IPS-20b (cell line): ENCODE results near the gene ZZZ3.

Source experiments
- H3K27ac ChIP-seq: one replicate; pipeline ENCODE4 v1.5.1; 2013; ENCODE audit warnings: low read length
- H3K27me3 ChIP-seq: 2 replicates; pipeline ENCODE4 v1.6.1; 2013; ENCODE audit warnings: mild to moderate bottlenecking, low read length, inconsistent platforms; ENCODE audit not compliant: insufficient read depth
- H3K36me3 ChIP-seq: 2 replicates; pipeline ENCODE4 v1.6.1; 2013; ENCODE audit warnings: low read depth, mild to moderate bottlenecking, inconsistent platforms, low read length, moderate library complexity; ENCODE audit not compliant: insufficient read depth
- H3K4me1 ChIP-seq: 2 replicates; pipeline ENCODE4 v1.6.1; 2013; ENCODE audit warnings: mild to moderate bottlenecking, control low read depth, inconsistent platforms, low read length, moderate library complexity; ENCODE audit not compliant: insufficient read depth
- H3K4me3 ChIP-seq: 2 replicates; pipeline ENCODE4 v1.5.1; 2013; ENCODE audit warnings: mild to moderate bottlenecking, low read length, inconsistent platforms
- H3K9ac ChIP-seq: 2 replicates; pipeline ENCODE4 v1.6.1; 2013; ENCODE audit warnings: low read depth, mild to moderate bottlenecking, inconsistent platforms, low read length, moderate library complexity
- H3K9me3 ChIP-seq: 2 replicates; pipeline ENCODE4 v1.6.1; 2013; ENCODE audit warnings: mild to moderate bottlenecking, low read depth, low read length, inconsistent platforms; ENCODE audit not compliant: insufficient read depth

Gene ZZZ3

DNA sequence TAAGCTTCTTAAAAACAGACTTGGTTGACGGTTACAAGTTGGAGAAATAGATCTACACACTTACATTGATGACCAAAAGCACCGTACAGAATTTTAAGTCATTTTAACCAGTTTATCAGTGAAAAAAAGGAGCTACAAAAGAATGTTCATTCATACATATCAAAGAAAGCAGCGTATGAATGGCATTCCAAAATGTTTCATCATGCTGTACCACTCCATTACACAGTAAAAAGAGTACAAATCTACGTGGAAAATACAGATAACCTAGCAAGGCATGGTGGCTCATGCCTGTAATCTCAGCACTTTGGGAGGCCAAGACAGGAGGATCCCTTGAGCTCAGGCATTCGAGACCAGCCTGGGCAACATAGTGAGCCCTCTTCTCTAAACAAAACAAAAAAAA is 40.3 kb downstream of the ZZZ3 start:
- no peaks in the 10 kb centered on the region for H3K27me3 ChIP-seq
- peaks cover 13% of the 10 kb centered on the region for H3K36me3 ChIP-seq
- no peak overlapping the region for H3K9ac ChIP-seq
- no peaks in the 10 kb centered on the region for H3K4me1 ChIP-seq
- H3K9me3 ChIP-seq: no peaks in the 10 kb centered on the region
- no peak overlapping the region for H3K27ac ChIP-seq
- no peak overlapping the region for H3K4me3 ChIP-seq

DNA sequence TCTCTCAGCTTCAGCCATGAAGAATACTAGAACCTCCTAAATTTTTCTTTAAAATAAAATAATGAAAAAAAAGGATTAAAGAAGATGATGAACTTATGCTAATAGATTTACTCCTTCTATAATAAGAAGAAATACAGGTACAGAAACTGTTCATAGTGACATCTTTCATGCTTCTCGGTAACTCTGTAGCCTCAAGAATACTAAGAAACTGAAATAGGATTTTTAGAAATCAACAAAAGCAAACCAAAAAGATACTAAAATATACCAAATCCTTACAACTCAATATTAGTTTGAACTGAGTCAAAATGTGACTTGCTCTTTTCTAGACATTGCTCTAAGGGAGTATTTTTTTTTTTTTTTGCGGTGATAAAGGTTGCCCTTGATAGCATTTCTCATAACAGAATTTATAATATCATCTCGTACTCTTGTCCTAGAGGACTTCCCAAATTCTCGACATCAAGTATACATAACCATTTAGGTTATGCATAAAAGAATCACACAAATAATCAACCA is 42.8 kb downstream of the ZZZ3 start:
- Histone ChIP-seq H3K9me3 (no peaks in the 10 kb centered on the region), H3K36me3 (peaks cover 6% of the 10 kb centered on the region), H3K9ac (no peak overlapping the region), H3K27me3 (no peaks in the 10 kb centered on the region), H3K4me3 (no peak overlapping the region), H3K4me1 (peaks cover 4% of the 10 kb centered on the region; the same call in 1 of the 2 replicates), H3K27ac (no peak overlapping the region)

DNA sequence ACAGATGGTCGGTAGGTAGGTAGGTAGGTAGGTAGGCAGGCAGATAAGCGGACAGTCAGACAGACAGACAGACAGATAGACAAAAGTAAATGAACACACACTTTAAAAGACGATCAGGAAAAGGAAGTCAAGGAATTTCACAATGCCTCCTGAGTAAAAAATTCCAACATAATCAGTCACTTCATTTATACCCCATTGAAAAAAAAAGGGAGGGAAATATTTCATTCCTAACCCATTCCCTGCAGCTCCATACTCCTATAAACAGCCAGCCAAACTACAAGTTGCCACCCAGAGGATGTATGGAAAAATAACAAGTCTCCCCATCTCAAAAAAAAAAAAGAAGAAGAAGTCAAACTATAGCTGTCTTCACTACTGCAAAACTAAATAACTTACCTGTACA is 43.4 kb downstream of the ZZZ3 start:
- H3K27ac ChIP-seq: no peak overlapping the region

DNA sequence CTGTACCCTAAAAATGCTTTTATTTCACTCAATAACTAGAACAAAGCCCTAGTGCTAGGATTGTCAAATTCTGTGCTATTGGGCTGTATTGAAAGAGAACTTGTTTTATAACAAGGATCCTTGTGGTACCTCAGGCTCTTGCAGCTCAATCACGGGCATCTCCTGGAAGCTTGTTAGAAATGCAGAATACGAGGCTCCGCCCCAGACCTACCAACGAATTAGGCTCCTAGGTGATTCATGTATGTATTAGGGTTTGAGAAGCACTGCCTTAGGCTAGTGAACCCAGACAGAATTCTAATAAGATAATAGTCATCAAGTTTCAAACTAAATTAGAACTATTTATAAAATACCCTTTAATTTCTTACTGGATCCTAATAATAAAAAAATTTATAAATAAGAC is 45.6 kb downstream of the ZZZ3 start:
- H3K36me3 ChIP-seq: peaks cover 22% of the 10 kb centered on the region
- H3K9ac ChIP-seq: no peak overlapping the region
- H3K4me1 ChIP-seq: peaks cover 7% of the 10 kb centered on the region; the same call in 1 of the 2 replicates
- no peaks in the 10 kb centered on the region for H3K27me3 ChIP-seq
- no peak overlapping the region for H3K4me3 ChIP-seq
- H3K9me3 ChIP-seq: no peaks in the 10 kb centered on the region
- H3K27ac ChIP-seq: no peak overlapping the region

More for the DNA sequence above, 43.4 kb downstream of the ZZZ3 start:
- H3K27me3 ChIP-seq: no peaks in the 10 kb centered on the region
- no peaks in the 10 kb centered on the region for H3K9me3 ChIP-seq
- peaks cover 4% of the 10 kb centered on the region; the same call in 1 of the 2 replicates for H3K36me3 ChIP-seq
- no peak overlapping the region for H3K9ac ChIP-seq
- H3K4me3 ChIP-seq: no peak overlapping the region
- H3K4me1 ChIP-seq: peaks cover 7% of the 10 kb centered on the region; the same call in 1 of the 2 replicates
